SK-N-SH treated with all-trans-retinoic acid at 6 μM for 48 hours (cell line): ENCODE measurements around the gene CAP1.

Experiments used
- ARNTL ChIP-seq: fragments of 450-650 bp; formaldehyde crosslinking; IDR thresholded peaks from 2 replicates; pipeline ENCODE4 v1.5.0; 2020; ENCODE audit warnings: low read depth, mild to moderate bottlenecking, moderate library complexity, borderline replicate concordance
- CREB5 ChIP-seq: fragments of 250-450 bp; sonication (Bioruptor Pico); IDR thresholded peaks from 2 replicates; pipeline ENCODE4 v1.5.1; 2020; ENCODE audit warnings: low read depth, mild to moderate bottlenecking, moderate library complexity
- GLIS3 ChIP-seq: fragments of 250-450 bp; sonication (Bioruptor Pico); IDR thresholded peaks from 2 replicates; pipeline ENCODE4 v1.5.0; 2020; ENCODE audit warnings: mild to moderate bottlenecking, moderate library complexity
- PATZ1 ChIP-seq: fragments of 250-450 bp; sonication (Bioruptor Pico); IDR thresholded peaks from 2 replicates; pipeline ENCODE4 v1.8.0; 2020; ENCODE audit warnings: mild to moderate bottlenecking, moderate library complexity, borderline replicate concordance
- POU6F1 ChIP-seq: fragments of 250-450 bp; sonication (Bioruptor Pico); IDR thresholded peaks from 2 replicates; pipeline ENCODE4 v1.8.0; 2021; ENCODE audit warnings: low read depth, mild to moderate bottlenecking, moderate library complexity, borderline replicate concordance
- RARB ChIP-seq: fragments of 250-450 bp; sonication (Bioruptor Pico); IDR thresholded peaks from 2 replicates; pipeline ENCODE4 v1.8.0; 2021; ENCODE audit warnings: mild to moderate bottlenecking, moderate library complexity
- SNAI2 ChIP-seq: fragments of 250-450 bp; sonication (Bioruptor Pico); IDR thresholded peaks from 2 replicates; pipeline ENCODE4 v1.5.0; 2020; ENCODE audit warnings: mild to moderate bottlenecking, moderate library complexity
- ZFP3 ChIP-seq: fragments of 250-450 bp; sonication (Bioruptor Pico); IDR thresholded peaks from 2 replicates; pipeline ENCODE4 v1.5.0; 2020; ENCODE audit warnings: mild to moderate bottlenecking, moderate library complexity

GRCh38 chr1:40059960-40060750 is 19.6 kb downstream of the CAP1 start:
- no peak for TF ChIP-seq PATZ1 (CRISPR knock-in tag)
- TF ChIP-seq ARNTL (CRISPR knock-in tag): no peak
- TF ChIP-seq POU6F1: no peak
- no peak for TF ChIP-seq SNAI2 (CRISPR knock-in tag)
- no peak for TF ChIP-seq CREB5 (CRISPR knock-in tag)
- TF ChIP-seq RARB (CRISPR knock-in tag): no peak
- no peak for TF ChIP-seq GLIS3 (CRISPR knock-in tag)
- TF ChIP-seq ZFP3 (CRISPR knock-in tag): no peak
